Islet precursor cell (in vitro differentiated cells): ENCODE data around the gene VOPP1.
A peak's percentile ranks its signal among the peaks of the same experiment; 100 is the strongest.
"Not testable (repeated sequence)": the region's sequence is repeated elsewhere in the genome, so short reads cannot be mapped to it uniquely, and the experiment has no call there.

Experiments
- DNase-seq: peaks from one replicate; pipeline ENCODE4 v3.0.0-alpha.2; 2018

VOPP1 gene

DNA sequence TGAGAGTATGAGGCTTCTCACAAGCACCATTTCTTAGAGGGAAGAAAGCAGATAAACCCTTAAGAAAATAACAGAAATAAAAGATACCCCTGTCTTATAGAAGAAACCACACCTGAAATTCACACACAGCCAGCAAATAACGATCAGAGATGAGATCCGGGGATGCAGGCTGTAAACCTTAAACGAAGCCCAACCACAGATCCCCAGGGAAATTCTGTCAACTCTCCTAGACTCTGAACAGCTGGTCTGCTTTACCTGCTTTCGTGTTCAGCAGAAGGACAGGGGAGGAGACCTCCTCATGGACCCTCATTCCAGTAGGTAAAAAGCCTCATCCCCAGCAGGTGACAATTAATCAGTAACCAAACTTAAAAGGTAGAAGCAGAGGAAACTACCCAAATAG lies 45.0 kb downstream of the VOPP1 start:
- DNase-seq: peak; percentile 22

DNA sequence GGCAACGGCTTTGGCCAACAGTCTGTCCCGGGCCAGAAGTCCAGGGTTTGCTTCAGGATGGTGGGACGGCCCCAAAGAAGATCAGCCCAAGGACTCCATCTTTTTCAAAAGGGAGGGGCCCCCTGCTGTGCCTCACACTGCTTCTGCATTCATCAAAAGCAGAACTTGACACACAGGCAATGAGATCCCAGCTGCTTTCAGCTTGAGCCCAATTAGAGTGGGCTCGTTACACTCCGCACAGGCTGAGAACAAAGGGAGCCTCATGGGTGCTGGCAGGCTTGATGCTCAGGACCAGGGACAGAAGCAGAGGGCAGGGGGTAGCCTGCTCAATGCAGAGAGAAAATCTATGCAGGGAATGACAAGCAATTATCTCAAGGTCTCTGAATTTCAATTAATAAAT lies 45.5 kb downstream of the VOPP1 start:
- peak; percentile 67 for DNase-seq

DNA sequence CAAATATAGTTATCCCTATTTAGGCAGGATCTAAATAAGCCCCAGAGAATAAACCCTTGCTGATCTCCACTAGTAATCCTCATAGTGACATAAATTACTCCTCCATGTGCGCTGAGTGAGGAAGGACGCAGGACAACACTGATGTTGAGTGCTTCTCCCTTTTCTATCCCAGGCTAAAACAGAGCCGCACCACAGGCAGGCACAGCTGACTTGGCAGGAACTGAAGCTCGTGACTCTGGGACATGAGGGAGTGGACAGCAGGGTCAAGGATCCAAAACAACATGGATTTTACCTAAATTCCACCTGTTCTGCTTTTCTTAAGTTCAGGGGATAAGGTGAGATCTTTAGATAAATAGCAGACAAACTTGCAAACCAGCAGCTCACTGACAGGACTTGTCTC lies 46.0 kb downstream of the VOPP1 start:
- no peak for DNase-seq

DNA sequence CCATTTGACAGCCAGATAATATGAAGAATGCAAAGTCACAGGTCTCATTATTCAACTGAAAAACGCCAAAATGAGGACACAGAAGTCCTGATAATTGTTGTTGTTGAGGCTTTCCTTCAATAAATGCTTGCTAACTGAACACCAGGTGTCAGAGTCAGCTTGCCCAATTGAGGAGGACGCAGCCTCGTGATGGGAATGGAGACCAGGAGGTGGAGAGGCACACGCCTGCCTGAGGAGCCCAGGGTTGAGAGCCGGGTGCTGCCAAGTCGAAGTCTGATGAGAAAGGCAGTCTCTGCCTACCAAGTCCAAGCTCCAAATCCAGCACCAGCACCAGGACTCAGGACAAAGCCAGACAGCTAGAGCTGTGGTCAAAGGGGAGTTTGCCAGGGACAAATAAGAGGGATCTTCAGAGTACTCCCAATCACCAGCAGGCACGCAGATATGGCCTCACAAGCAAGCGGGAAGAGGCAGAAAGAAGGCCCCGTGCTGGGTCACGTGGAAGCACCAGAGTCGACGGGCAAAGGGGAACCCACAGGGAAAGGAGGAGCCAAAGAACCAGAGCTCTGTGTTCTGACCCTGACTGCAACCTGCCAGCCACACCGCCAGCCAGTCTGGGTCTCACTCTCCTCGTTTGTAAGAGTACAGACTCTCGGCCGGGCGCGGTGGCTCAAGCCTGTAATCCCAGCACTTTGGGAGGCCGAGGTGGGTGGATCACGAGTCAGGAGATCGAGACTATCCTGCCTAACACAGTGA lies 47.6 kb downstream of the VOPP1 start:
- DNase-seq: peak; percentile 41

DNA sequence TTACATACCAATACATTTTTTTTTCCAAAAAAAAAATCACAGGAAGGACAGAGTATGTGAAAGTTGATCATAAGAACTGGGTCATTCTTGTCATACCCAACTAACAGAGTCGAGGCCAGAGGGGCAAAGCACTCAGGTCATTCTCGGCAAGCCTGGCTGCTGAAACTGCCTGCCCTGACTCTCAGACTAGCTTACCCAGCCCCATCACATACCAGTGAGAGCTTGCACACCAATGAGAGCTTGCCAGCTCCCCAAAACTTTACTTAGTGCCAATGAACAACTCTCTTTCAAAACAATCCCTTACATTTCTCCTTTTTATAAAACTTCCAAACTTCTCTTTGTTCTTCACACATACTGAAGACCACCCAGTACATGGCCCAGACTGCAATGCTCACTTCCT lies 48.9 kb downstream of the VOPP1 start:
- DNase-seq: peak; percentile 9

DNA sequence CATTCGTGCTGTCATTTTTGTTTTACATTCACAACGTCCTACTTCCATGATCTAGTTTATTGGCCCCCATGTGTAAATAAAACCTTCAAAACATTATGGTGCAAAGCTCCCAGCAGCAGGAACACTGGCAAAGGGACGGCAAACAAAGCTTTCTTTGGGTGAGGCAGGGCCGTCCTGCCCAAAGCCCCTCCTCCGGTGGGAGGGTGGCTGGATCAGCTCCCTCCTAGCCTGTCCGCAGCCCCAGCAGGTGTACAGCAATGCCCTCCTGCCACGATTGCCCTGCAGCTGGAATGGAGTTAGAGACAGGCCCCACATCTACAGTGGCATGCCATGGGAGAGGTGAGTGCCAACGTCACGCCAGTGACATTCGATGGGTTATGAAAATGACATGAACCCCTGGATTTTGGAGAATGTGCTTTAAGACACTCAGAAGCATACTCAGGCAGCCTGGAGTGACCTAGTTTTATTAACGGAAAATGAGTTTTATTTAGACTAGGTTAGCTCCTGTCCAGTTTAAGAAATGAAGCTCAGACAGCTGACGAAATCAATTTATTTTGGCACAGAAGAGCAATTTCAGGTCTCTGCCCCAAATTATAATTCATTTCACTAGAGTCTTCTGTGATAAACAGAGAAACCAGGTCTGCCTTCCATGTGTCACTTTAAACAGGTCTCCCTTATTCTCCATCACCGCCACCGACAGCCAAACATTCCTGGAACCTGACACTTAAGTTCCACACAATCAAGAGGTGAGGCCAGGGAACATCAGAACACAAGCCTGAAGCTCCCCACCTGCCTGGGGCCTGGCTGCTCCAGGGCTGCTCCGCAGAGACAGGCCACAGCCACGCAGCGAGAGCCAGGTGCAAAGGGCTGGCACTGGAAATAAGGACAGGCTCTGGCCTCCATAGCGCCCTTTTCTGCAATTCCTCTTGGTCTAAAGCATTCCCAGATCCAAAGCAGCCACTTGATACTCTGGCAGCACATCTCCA lies 50.1 kb downstream of the VOPP1 start:
- DNase-seq: peak; percentile 54

DNA sequence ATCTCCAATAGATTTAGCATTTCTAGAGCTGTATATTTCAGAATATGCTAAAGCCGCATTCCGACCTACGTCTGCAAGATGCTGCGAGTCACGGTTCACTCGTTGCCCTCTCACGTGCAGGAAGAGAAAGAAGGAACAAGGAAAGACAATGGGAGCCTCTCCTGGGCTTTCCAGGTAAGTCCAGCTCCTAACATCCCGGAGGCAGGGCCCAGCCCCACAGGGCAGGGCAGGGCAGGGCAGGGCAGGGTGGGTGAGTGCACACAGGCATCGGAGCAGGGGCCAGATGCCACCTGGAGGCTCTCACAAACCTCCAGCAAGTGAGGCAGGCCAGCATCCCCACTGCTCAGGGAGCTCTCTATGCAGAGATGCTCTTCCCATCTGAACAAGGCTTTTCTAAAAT lies 50.8 kb downstream of the VOPP1 start:
- peak; percentile 49 for DNase-seq

DNA sequence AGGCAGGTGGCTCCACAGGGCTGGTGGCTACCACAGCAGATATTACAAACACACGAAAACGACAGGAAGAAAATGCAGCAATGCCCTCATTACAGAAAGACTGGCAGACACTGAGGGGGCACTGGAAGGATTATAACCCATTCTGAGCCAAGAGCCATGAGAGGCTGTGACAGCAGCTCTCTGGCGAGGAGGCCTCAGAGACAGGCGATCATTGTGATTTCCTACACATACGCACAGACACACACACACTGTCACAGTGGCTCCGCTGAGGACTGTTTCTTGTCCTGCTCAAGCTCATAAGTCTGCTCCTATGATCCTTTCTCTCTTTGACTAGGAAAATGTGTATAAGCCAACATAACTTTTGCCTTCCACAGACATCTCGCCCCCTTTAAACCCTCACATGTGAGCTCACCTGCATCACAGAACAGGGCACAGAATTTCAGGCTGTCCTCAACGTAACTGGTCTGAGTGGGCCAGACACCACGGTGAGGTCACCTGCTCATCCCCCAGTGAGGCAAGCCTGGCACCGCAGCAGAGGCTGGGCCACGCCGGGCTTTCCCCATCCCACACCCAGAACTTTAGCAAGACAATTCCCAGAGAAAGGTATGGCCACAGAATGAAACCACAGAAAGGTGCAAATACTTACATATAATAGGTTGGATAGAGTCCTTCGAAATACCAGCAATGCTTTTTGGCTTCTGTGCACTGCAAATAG lies 51.7 kb downstream of the VOPP1 start:
- DNase-seq: peak; percentile 26

DNA sequence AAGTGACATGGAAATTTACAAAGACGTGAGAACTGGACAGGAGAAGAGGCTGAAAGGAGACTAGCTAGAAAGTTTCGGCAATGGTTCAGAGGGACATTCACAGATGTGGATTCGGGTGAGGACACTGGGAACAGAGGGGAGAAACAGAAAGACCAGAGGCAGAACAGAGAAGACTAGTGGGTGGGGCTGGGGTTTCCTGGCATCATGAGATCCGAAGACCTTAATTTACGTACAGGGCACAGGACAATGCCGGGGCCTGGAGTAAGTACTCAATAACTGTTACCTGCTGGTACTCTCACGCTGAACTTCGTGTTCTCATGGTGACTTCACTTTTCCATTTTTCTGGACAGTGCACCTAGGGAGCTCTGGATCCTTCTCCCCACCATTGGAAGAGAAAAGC lies 53.5 kb downstream of the VOPP1 start:
- DNase-seq: peak; percentile 24

DNA sequence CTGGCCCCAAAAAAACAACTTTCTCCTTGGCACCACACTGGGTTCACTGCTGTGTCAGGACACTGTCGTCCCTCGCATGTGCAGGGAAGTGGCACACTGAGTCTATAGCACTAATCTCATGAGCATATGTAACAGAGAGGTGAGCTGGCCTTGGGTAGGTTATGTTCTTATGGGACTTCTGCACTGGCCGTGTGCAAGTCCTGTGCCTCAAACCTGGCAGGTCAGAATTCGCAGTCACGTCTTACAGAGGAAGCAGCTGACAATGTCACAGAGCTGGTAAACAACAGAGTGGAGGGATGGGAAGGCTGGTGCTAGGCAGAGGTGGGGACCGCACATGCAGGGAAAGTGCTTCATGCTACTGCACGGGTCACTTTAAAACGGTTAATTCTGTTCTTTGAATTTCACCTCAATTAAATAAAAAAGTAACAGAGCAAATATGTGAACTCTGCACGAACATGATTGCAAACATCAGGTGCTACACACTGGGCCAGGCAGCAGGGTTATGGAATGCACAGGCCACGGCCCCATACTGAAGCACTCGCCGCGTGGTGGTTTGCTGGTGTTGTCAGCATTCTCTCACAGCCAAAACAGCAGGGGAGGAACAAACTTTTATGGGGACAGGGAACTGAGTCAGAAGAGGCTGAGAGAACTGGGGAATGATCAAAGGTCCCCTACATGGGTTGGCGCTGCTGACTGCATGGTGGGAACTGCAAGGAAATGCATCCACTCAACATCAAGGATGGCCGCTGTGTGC lies 54.2 kb downstream of the VOPP1 start:
- DNase-seq: no peak

DNA sequence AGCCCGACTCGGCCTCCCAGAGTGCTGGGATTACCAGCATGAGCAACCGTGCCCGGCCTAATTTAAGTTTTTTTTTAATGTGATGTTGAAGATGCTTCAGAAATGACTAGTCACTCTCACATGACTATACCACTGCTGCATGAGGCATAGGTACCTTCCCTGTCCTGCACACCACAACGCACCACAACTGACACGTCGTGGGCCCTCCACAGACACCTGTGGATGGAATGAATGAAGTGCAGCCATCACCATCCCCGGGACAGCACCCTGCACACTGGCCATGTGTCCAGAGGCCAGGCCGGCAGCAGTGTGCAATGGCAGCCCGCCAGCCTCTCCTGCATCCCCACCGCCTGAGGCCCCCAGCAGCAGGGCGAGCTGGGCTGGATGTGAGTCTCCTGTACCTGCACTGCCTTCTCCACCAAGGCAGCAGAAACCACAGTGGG lies 55.1 kb downstream of the VOPP1 start:
- no peak for DNase-seq

DNA sequence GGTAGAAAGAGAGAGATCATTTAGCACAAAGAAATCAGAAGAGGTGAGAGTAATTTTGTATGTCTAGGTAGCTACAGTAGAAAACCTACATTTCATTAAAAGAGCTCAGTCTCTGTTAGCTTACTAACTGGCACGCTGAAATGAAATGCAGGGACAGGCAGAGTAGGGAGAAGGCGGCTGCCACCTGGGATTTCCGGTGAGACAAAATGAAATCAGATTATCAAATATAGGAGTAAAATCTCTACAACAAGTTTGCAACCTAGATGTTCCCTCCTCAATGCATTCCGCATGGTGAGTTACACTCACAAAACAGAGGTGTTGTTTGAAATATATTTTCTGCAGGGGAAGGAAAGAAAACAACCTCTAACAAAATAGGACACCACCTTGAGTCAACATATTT lies 55.9 kb downstream of the VOPP1 start:
- DNase-seq: no peak

DNA sequence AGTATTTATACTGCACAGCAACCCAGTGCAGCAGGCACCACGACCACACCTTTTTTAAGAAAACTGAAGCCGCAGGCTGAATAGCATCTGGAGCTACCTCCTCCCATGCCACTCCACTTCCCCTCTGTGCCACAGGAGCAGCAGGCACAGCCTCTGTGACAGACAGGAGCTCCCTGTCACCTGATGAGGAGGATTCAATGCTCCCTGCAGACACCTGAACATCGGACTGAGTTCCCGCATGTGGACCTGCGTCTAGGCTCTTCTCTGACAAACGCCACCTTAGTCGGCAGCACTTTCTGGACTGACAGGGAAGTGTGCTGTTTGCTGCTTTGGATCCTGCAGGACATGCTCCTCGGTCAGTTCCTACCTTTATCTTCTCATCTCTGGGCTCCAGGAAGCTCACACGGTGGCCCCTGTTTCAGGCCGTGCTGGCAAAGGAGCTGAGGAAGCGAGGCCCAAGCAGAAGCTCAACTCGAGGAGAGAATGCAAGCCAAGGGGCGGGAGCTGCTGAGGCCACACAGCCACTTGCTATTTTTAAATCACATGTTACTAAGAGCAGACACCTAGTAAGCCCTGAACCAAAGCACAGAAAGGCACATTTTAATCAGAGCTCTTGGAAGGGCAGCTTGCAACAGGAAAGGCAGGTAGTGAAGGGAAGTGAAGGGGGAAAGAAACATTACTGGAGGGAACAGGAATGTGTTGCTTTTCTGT lies 56.6 kb downstream of the VOPP1 start:
- no peak for DNase-seq

DNA sequence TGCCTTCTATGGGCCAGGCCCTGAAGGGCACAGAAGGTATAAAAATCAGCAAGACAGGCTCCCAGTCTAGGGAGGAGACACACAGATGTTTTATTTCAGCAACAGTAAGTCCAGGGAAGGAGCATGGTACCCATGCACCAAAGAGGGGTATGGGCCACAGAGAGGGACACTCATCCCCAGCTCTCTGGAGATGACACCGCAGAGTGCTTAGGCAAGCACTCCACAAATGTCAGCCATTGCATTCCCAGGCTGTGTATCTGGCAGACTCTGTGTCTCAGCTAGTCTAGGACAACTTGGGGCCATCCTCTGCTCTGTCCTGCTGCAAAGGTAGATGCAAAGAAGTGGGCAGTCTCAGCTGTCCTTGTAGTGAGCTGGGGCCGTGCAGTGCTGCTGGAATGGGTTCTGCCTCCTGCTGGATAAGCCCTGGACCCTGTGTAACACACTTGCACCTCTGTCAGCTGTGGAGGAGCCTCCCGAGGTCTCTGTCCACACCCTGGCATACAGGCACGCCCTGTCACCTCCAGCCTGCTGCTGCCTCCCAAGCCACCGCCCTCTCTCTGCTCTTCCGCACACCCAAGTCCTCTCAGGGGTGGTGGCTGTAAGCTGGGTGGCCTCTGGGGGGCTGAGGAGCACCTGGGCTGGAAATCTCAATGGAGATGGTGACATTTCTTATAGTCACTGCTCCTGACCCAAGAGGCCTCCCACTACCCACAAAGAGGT lies 57.6 kb downstream of the VOPP1 start:
- DNase-seq: no peak

DNA sequence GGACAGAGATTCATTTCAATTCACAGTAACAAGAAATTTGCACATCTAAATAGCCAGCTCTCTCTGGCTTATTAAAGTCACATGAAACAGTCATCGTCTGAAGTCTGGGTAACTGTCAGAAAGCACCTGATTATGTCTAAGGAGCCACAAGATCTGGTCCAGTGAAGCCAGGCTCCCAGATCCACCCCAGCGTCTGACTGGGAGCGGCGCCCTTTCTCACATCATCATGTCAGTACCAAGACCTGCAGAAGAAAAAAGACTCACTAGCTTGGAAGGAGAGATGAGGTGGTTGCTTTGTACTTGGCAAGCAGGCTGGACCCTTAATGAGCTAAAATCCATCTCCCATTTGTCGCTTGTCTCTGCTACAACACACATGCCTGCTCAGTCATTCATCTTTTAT lies 58.4 kb downstream of the VOPP1 start:
- DNase-seq: no peak

DNA sequence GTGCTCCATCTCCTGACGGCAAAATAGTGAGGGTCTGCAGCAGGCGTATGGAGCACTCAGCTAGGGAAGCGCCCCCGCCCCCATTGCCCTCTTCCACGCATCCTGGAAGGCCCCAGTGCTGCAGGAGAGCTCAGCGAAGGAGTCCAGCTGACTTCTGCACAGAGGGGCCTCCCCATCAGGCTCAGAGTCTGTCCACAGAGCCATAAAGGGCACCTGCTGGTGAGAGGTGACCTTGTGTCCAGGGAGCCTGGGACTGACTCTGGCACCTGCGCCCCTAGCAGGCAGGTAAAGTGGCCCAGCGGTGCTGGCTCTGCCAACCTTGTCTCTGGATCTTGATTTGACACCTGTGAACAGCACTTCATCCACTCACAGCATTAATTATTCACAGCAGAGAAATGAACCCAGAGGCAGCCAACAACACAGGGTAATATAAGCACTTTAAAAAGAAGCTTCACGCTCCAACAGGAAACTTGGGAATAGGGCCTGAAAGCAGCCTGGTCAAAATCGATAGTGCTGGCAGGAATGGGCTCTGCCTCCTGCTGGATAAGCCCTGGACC lies 59.6 kb downstream of the VOPP1 start:
- no peak for DNase-seq

DNA sequence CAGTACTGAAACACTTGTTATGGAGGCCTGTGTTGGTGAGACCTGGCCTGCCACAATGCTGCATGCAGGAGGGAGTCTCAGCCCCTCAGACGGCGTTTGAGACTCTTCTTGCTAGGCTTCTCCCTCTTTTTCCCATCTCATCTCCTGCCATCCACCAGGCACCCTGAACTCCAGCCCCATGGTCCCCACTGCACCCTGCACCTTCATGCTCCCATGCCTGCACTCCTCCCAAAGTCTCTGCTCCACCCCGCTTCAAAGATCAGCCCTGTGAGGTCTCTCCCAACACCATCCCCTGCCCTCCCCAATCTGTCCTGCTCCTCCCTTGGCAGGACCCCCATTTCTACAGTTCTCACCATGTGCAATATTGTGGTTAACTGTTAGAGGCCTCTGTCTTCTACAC lies 61.7 kb downstream of the VOPP1 start:
- no peak for DNase-seq

DNA sequence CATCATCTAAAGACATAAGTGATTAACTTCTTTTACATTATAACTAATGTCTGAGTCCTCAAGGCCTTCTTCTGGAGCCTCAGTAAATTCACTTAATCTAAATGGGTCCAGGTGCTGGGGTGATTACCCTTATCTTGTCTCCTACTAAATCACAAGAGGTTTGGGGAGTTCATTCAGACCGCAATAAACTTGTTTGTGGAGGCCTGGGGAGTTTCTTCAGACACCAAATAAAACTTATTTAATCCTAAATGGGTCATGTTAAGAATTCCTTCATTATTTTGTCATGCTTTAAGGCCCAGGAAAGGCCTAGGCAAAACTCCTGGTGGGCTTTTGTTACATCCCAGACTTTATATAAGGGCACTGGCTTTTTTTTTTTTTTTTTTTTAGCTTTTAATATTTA lies 62.1 kb downstream of the VOPP1 start:
- not testable (repeated sequence) for DNase-seq

DNA sequence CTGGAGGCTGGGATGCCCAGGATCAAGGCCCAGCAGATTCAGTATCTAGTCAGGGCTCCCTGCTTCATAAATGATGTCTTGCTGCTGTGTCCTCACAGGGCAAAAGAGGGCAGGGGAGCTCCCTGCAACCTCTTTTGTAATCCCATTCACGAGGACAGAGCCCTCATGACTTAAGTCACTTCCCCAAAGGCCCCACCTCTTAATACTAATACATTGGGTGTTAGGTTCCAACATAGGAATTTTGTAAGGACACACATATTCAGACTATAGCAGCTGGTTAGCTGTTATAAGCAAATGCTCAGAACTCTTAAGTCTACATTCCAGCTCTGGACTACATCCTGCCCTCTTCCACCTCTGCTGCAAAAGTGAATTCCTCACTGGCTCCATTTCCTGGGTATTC lies 63.0 kb downstream of the VOPP1 start:
- no peak for DNase-seq

DNA sequence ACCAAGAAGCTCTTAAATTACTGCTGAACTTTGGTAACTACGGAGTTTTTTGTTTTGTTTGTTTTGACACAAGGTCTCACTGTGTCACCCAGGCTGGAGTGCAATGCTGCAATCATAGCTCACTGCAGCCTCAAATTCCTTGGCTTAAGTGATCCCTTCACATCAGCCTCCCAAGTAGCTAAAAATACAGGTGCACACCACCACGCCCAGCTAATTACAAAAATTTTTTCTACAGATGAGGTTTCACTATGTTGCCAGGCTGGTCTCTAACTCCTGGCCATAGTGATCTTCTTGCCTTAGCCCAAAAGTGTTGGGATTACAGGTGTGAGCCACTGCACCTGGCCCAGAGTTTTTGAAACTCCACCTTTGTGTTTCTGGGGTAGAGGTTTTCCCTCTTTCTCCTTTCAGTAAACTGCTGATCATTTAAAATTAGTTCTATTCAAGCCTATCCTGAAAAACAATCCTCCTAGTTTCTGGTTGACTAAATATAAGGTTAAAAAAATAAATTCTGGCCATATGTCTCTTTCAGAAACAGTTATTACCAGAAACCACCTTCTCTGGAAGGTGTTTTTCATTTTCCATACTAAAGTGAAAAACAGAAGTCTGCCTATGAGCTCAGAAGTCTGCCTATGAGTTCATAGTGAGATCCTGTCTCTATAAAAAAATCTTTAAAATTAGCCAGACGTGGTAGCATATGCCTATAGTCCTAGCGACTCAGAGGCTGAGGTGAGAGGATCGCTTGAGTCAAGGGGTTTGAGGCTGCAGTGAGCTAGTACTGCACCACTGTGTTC lies 63.9 kb downstream of the VOPP1 start:
- DNase-seq: no peak
